K562 (cell line): ENCODE data around the gene GADD45GIP1. TPM values are rescaled to one million over a fixed set of nuclear protein-coding genes. Genes with fewer than 3 reads are reported as not detected.
A peak's percentile ranks its signal among the peaks of the same experiment; 100 is the strongest.

Experiments used
- ARNT ChIP-seq, 2 experiments: fragments of 450-650 bp; IDR thresholded peaks; 2 replicates each; pipeline ENCODE4 v1.6.1; 2016; ENCODE audit warnings: mild to moderate bottlenecking in 1 of 2
- CBX2 ChIP-seq: fragments of 200-600 bp; sonication (generic); IDR thresholded peaks from one replicate; pipeline ENCODE4 v1.6.1; 2012; ENCODE audit warnings: mild to moderate bottlenecking, low read length, inconsistent platforms; ENCODE audit not compliant: insufficient read depth, poor library complexity, severe bottlenecking
- DACH1 ChIP-seq: fragments of 450-650 bp; IDR thresholded peaks from 2 replicates; pipeline ENCODE4 v1.6.1; 2018; ENCODE audit not compliant: partially characterized antibody
- ERF ChIP-seq: fragments of 450-650 bp; formaldehyde crosslinking; IDR thresholded peaks from 2 replicates; pipeline ENCODE4 v1.4.0; 2020; ENCODE audit warnings: mild to moderate bottlenecking, mixed read lengths
- HEY1 ChIP-seq: fragments of 250-450 bp; sonication (Bioruptor Pico); IDR thresholded peaks from 2 replicates; pipeline ENCODE4 v1.5.0; 2020; ENCODE audit warnings: mild to moderate bottlenecking, moderate library complexity, borderline replicate concordance
- JUN ChIP-seq, 2 experiments: sonication (generic) in 1 of 2; formaldehyde crosslinking in 1 of 2; IDR thresholded peaks; 2 replicates each; pipeline versions ENCODE4 v1.6.1 to v1.8.0; 2012 to 2022; ENCODE audit warnings: borderline replicate concordance in 2 of 2, mild to moderate bottlenecking in 2 of 2, improper control_type of control experiment in 1 of 2, low read depth in 1 of 2, low read length in 1 of 2, missing genetic modification reagents in 1 of 2
- NCOA2 ChIP-seq, 2 experiments: fragments of 450-650 bp; IDR thresholded peaks; 2 replicates each; pipeline ENCODE4 v1.6.1; 2018; ENCODE audit warnings: mild to moderate bottlenecking in 2 of 2, moderate library complexity in 1 of 2; ENCODE audit not compliant: partially characterized antibody in 2 of 2
- NEUROD1 ChIP-seq: fragments of 150-350 bp; IDR thresholded peaks from 2 replicates; pipeline ENCODE4 v1.6.1; 2014; ENCODE audit warnings: borderline replicate concordance, low read length, low read depth; ENCODE audit not compliant: partially characterized antibody
- NR3C1 ChIP-seq: sonication (generic); formaldehyde crosslinking; IDR thresholded peaks from 2 replicates; pipeline ENCODE4 v1.8.1; 2022; ENCODE audit warnings: missing genetic modification reagents
- PHB ChIP-seq: fragments of 250-450 bp; sonication (Bioruptor Pico); IDR thresholded peaks from 2 replicates; pipeline ENCODE4 v1.5.0; 2021
- RBBP5 ChIP-seq: fragments of 200-600 bp; sonication (generic); IDR thresholded peaks from 2 replicates; pipeline ENCODE4 v1.6.1; 2012; ENCODE audit warnings: borderline replicate concordance, mild to moderate bottlenecking, low read length, control low read depth, inconsistent platforms; ENCODE audit not compliant: insufficient read depth, poor library complexity, severe bottlenecking
- SMAD2 ChIP-seq: fragments of 150-350 bp; IDR thresholded peaks from 2 replicates; pipeline ENCODE4 v1.6.1; 2014; ENCODE audit warnings: low read depth, mild to moderate bottlenecking, low read length
- SRF ChIP-seq, 2 experiments: fragments of 250-450, 450-650 bp in 1 of 2; sonication (Bioruptor Pico) in 1 of 2; sonication (generic) in 1 of 2; formaldehyde crosslinking; IDR thresholded peaks; 2 replicates each; pipeline versions ENCODE4 v1.5.0 to v1.5.1; 2020 to 2022; ENCODE audit warnings: mild to moderate bottlenecking in 1 of 2, missing genetic modification reagents in 1 of 2
- STAT5A ChIP-seq: IDR thresholded peaks from 2 replicates; pipeline ENCODE4 v1.6.1; 2012; ENCODE audit warnings: low read length, inconsistent platforms, borderline replicate concordance
- ZNF212 ChIP-seq: fragments of 450-650 bp; formaldehyde crosslinking; IDR thresholded peaks from 2 replicates; pipeline ENCODE4 v1.4.0; 2020; ENCODE audit warnings: mild to moderate bottlenecking
- ZNF551 ChIP-seq: fragments of 250-450 bp; sonication (Bioruptor Pico); IDR thresholded peaks from 2 replicates; pipeline ENCODE4 v1.5.0; 2021; ENCODE audit warnings: mild to moderate bottlenecking, moderate library complexity
- ZNF830 ChIP-seq: fragments of 250-450 bp; sonication (Bioruptor Pico); IDR thresholded peaks from 2 replicates; pipeline ENCODE4 v1.5.0; 2021; ENCODE audit warnings: mild to moderate bottlenecking
- polyA plus RNA-seq, 8 experiments: library from polyadenylated mRNA; depleted of rRNA in 4 of 8; stranded (reverse) in 5 of 8; unstranded in 3 of 8; fragments of >200 nt; fragmentation: Nextera tagmentation in 2 of 8; fragmentation: Illumina TruSeq in 1 of 8; extraction: Ambion mirVana in 2 of 8; extraction: Trizol in 1 of 8; gene quantifications; 2 replicates each; pipeline versions ENCODE4 v1.2.1 to v1.2.3, GENCODE V29; 2011 to 2014; ENCODE audit warnings: inconsistent platforms in 1 of 8, missing spikeins in 1 of 8
- total RNA-seq, 7 experiments: library from RNA; depleted of rRNA in 6 of 7; stranded (reverse); fragments of >200 nt in 6 of 7; fragmentation: Illumina TruSeq in 2 of 7; extraction: Trizol in 2 of 7; gene quantifications; 2 replicates each; pipeline versions ENCODE4 v1.2.1 to v1.2.3, GENCODE V29; 2011 to 2021; ENCODE audit warnings: low replicate concordance in 1 of 7
- TF ChIP-seq, protein P1 (sequence below): fragments of 250-450 bp; sonication (Bioruptor Pico); IDR thresholded peaks from 2 replicates; pipeline ENCODE4 v1.5.0; 2020; ENCODE audit warnings: mild to moderate bottlenecking
- TF ChIP-seq, protein P2 (sequence below): sonication (generic); formaldehyde crosslinking; IDR thresholded peaks from 2 replicates; pipeline ENCODE4 v1.9.0; 2022; ENCODE audit warnings: mild to moderate bottlenecking, missing genetic modification reagents
- TF ChIP-seq, protein P3 (sequence below): fragments of 450-650 bp; formaldehyde crosslinking; IDR thresholded peaks from 2 replicates; pipeline ENCODE4 v1.4.0; 2020; ENCODE audit warnings: mild to moderate bottlenecking, mixed read lengths
- TF ChIP-seq, protein P4 (sequence below): sonication (generic); formaldehyde crosslinking; IDR thresholded peaks from 2 replicates; pipeline ENCODE4 v1.8.1; 2023; ENCODE audit warnings: mild to moderate bottlenecking, missing genetic modification reagents

The GADD45GIP1 gene
- total and polyA plus RNA-seq, 9 of the 15 experiments (the other 6 are each of a cell fraction or from before 2014, with no cell fraction given), result 5.1 to 161 (median 29.2) TPM

DNA sequence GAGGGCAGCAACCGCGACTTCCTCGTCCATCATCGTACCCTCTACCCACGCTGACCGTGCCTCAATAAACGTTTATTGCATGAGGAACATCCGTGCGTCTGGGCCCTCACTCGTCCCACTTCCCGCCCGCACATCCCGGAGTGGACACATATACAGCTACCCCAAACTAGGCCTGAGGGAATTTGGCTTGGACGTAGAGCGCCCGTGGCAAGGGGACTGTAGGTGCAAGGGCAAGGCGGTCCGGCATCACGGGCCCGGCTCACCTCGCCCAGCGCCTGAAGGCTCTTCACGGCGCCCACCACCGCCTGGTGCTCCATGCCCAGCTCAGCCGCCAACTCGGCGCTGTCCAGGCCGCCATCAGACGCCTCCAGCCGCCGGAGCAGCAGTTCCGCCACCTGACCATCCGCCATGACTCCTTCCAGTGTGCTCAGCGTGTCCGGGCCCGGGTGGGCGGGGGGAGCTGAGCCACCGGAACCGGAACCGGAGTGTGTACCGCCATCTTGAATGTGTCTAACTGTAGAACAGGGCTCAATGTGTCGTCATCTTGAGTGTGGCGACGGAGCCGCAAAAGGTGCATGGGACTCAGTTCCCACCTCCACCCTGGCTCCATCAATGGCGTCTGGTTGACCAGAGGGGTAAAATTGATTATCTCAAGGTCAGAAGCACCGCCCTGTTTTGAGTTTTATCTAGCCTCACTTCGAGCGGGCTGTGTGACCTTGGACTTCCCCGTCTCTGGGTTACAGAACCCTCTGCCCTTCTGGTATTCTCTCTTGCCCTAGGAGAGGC is 23.5 kb downstream of the GADD45GIP1 start, which contains the start of gene FARSA (continued):
- TF ChIP-seq ARNT (IDR thresholded peaks at IDR 0.05) (no peak), NCOA2 (IDR thresholded peaks at IDR 0.05; ENCODE audit: partially characterized antibody in 2 of 2) (no peak), HEY1 (CRISPR knock-in tag) (no peak), JUN (IDR thresholded peaks at IDR 0.05; ENCODE audit: borderline replicate concordance, low read depth, low read length) (peak; percentile 44; the same call in 1 of the 2 replicates), JUN (CRISPR knock-in tag; IDR thresholded peaks at IDR 0.05; ENCODE audit: borderline replicate concordance) (no peak), ZNF212 (CRISPR knock-in tag) (no peak), CBX2 (no peak), PHB (CRISPR knock-in tag) (no peak), ERF (CRISPR knock-in tag) (no peak), ZNF551 (CRISPR knock-in tag) (no peak), SMAD2 (no peak), NR3C1 (CRISPR knock-in tag) (no peak), STAT5A (no peak), DACH1 (no peak), NEUROD1 (peak; percentile 30), SRF (CRISPR knock-in tag; IDR thresholded peaks at IDR 0.05) (no peak; a peak in 1 of 4 replicates), RBBP5 (peak; percentile 87), ZNF830 (CRISPR knock-in tag) (0 out of 2 replicates have a peak, but pooled peaks have one; percentile 13)
- TF ChIP-seq, protein P1, sequence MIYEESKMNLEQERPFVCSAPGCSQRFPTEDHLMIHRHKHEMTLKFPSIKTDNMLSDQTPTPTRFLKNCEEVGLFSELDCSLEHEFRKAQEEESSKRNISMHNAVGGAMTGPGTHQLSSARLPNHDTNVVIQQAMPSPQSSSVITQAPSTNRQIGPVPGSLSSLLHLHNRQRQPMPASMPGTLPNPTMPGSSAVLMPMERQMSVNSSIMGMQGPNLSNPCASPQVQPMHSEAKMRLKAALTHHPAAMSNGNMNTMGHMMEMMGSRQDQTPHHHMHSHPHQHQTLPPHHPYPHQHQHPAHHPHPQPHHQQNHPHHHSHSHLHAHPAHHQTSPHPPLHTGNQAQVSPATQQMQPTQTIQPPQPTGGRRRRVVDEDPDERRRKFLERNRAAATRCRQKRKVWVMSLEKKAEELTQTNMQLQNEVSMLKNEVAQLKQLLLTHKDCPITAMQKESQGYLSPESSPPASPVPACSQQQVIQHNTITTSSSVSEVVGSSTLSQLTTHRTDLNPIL (CRISPR knock-in tag), result no peak
- TF ChIP-seq, protein P2, sequence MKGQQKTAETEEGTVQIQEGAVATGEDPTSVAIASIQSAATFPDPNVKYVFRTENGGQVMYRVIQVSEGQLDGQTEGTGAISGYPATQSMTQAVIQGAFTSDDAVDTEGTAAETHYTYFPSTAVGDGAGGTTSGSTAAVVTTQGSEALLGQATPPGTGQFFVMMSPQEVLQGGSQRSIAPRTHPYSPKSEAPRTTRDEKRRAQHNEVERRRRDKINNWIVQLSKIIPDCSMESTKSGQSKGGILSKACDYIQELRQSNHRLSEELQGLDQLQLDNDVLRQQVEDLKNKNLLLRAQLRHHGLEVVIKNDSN (CRISPR knock-in tag), result peak; percentile 71
- TF ChIP-seq, protein P3, sequence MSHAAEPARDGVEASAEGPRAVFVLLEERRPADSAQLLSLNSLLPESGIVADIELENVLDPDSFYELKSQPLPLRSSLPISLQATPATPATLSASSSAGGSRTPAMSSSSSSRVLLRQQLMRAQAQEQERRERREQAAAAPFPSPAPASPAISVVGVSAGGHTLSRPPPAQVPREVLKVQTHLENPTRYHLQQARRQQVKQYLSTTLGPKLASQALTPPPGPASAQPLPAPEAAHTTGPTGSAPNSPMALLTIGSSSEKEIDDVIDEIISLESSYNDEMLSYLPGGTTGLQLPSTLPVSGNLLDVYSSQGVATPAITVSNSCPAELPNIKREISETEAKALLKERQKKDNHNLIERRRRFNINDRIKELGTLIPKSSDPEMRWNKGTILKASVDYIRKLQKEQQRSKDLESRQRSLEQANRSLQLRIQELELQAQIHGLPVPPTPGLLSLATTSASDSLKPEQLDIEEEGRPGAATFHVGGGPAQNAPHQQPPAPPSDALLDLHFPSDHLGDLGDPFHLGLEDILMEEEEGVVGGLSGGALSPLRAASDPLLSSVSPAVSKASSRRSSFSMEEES, result no peak
- TF ChIP-seq, protein P4, sequence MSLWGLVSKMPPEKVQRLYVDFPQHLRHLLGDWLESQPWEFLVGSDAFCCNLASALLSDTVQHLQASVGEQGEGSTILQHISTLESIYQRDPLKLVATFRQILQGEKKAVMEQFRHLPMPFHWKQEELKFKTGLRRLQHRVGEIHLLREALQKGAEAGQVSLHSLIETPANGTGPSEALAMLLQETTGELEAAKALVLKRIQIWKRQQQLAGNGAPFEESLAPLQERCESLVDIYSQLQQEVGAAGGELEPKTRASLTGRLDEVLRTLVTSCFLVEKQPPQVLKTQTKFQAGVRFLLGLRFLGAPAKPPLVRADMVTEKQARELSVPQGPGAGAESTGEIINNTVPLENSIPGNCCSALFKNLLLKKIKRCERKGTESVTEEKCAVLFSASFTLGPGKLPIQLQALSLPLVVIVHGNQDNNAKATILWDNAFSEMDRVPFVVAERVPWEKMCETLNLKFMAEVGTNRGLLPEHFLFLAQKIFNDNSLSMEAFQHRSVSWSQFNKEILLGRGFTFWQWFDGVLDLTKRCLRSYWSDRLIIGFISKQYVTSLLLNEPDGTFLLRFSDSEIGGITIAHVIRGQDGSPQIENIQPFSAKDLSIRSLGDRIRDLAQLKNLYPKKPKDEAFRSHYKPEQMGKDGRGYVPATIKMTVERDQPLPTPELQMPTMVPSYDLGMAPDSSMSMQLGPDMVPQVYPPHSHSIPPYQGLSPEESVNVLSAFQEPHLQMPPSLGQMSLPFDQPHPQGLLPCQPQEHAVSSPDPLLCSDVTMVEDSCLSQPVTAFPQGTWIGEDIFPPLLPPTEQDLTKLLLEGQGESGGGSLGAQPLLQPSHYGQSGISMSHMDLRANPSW, result no peak; the same call in 1 of the 2 replicates
